Measurements from ENCODE around the gene TMEM245.
"Not testable (repeated sequence)": the region's sequence is repeated elsewhere in the genome, so short reads cannot be mapped to it uniquely, and the experiment has no call there.

TMEM245 gene

DNA sequence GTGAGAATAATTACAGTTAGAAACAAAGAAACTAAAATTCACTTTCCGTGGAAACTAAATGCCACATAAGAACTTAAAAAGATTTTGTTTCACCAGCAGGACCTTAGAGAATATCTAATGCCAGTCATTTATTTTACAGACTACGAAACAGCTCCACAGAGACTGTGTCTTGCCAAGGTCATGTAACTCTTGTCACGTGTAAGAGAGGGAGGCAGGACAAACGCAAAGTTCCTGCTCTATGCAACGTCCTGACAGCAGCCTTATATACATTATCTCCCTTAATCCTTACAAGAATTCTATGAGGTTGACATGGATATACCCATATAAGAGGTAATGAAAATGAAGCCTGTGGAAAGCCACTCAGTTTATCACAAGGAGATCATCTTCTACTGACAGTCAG is 145.9 kb downstream of the TMEM245 start:
- no peak for DNase-seq

DNA sequence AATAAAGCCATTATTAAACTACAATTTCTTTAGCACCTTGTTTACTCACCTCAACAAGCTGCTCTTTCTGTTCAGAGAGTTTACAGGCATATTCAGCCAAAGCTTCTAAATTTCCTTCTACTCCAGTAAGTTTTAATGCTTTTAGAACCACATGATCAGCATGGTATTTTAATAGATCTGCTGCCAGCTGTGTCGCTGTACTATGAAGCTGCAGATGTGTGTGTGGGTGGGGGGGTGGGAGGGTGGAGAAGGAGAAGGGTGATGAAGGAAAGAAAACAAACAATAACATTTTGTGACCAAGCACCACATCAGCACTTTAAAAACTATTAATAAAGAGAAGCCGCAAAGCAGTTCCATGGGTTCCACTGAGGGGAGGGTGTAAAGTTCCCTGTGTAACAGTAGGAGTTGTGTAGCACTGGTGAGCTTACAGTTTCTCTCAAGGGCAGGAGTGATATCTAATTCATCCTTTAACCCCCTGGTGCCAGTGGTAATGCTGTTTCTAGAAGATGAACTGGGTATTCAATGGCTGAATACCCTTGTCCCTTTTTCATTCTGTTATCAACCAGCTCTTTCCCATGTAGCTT is 147.0 kb downstream of the TMEM245 start:
- no peak for DNase-seq

DNA sequence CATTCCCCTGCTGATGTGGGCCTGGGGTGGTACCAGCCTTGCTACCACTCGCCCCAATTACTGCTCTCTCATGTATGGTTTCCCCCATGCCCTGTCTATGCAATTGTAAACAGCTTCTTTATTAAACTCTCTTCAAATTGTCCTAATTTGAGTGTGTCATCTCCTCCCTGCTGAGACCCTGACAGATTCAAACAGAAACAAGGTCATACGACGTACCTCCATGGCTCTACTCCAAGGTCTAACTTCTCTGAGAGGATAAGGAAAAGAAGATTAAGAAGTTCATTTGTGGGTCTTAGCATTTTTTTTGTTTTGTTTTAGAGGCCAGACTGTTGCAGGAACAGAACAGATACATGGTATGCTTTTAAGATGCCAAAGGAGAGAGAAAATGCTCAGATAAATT is 147.6 kb downstream of the TMEM245 start:
- DNase-seq = no peak

DNA sequence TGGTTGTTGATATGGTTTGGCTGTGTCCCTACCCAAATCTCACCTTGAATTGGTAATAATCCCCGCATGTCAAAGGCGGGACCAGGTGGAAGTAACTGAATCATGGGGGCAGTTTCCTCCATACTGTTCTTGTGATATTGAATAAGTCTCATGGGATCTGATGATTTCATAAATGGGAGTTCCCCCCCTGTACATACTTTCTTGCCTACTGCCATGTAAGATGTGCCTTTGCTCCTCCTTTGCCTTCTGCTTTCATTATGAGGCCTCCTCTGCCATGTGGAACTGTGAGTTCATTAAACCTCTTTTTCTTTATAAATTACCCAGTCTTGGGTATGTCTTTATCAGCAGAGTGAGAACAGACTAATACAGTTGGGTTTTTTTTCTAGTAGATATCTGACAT is 148.4 kb downstream of the TMEM245 start:
- DNase-seq = not testable (repeated sequence)

DNA sequence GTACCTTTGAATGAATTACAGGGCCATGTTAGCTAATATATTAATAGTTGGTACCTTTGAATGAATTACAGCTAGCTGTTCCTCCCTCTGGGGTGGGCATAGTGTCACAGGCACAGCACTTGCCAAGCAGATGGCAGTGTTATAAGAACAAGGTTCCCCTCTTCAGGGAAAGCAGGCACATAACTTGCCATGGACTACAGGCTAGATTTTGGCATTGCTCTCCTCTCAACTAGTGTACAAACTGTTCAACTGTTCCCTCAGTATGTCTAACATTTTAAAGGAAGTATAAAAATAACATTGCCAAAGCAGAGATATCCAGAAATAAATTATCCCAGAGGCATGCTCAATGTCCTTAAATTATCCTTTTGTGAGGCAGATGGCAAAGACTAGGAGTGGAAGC is 151.8 kb downstream of the TMEM245 start:
- DNase-seq = no peak
